PC-3 (cell line): ENCODE measurements around the gene SDCBP2.

Experiments
- EZH2 ChIP-seq: fragments of 300-600 bp; sonication (generic); IDR thresholded peaks from one replicate; pipeline ENCODE4 v1.6.1; 2017; ENCODE audit warnings: antibody characterized with exemption, mild to moderate bottlenecking, low read length; ENCODE audit not compliant: unreplicated experiment
- TF ChIP-seq, protein P1 (sequence below): fragments of 300-600 bp; sonication (generic); conservative IDR thresholded peaks from 2 replicates; pipeline ENCODE4 v1.5.1; 2017; ENCODE audit warnings: antibody characterized with exemption, low read depth, mild to moderate bottlenecking, low read length

DNA sequence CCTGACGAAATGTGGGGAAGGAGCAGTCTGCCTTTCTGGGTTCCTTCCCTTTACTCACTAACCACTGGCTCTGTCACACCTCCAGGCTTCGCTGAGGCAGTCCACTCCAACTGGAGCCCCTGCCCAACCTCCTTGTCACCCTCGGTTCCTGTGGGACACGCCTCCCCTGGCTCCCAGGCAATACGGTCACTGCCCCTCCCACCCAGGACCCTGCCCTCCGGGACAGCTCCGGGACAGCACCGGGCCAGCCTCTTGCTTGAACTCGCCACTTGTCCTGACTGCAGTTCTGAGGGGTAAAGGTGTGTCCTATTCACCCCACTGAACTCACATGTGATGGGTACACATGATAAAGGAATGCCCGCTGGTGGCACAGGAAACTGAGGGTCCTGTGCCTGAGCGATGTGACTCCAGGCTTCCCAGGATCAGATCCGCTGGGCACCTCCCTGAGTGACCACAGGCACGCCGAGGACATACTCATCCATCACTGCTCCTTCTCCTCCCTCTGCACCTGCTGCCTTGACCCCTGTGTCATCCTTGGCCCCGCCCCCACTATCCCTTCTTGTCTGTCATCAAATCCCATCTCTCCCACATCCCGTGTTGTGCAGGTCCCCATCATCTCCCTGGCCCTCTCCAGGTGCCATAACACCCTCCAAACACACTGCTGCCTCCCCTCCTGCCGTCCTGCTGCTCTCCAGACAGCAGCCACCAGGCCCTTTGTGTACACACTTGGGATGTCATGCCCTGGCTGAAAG lies 7.9 kb downstream of the SDCBP2 start:
- TF ChIP-seq, protein P1, sequence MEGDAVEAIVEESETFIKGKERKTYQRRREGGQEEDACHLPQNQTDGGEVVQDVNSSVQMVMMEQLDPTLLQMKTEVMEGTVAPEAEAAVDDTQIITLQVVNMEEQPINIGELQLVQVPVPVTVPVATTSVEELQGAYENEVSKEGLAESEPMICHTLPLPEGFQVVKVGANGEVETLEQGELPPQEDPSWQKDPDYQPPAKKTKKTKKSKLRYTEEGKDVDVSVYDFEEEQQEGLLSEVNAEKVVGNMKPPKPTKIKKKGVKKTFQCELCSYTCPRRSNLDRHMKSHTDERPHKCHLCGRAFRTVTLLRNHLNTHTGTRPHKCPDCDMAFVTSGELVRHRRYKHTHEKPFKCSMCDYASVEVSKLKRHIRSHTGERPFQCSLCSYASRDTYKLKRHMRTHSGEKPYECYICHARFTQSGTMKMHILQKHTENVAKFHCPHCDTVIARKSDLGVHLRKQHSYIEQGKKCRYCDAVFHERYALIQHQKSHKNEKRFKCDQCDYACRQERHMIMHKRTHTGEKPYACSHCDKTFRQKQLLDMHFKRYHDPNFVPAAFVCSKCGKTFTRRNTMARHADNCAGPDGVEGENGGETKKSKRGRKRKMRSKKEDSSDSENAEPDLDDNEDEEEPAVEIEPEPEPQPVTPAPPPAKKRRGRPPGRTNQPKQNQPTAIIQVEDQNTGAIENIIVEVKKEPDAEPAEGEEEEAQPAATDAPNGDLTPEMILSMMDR: no peak
- TF ChIP-seq EZH2: no peak
